Measurements from ENCODE around the gene PALD1.

PALD1 gene

GRCh38 chr10:70440296-70441160 is 38.0 kb upstream of the PALD1 start:
- TF ChIP-seq GABPA (IDR thresholded peaks at IDR 0.05; ENCODE audit: low read depth) (no peak), POLR2AphosphoS5 (IDR thresholded peaks at IDR 0.05; ENCODE audit: low read depth) (no peak), SPI1 (IDR thresholded peaks at IDR 0.05; ENCODE audit: borderline replicate concordance, low read depth) (no peak), REST (IDR thresholded peaks at IDR 0.05; ENCODE audit: insufficient replicate concordance, low read depth) (no peak)
- TF ChIP-seq, protein P1, sequence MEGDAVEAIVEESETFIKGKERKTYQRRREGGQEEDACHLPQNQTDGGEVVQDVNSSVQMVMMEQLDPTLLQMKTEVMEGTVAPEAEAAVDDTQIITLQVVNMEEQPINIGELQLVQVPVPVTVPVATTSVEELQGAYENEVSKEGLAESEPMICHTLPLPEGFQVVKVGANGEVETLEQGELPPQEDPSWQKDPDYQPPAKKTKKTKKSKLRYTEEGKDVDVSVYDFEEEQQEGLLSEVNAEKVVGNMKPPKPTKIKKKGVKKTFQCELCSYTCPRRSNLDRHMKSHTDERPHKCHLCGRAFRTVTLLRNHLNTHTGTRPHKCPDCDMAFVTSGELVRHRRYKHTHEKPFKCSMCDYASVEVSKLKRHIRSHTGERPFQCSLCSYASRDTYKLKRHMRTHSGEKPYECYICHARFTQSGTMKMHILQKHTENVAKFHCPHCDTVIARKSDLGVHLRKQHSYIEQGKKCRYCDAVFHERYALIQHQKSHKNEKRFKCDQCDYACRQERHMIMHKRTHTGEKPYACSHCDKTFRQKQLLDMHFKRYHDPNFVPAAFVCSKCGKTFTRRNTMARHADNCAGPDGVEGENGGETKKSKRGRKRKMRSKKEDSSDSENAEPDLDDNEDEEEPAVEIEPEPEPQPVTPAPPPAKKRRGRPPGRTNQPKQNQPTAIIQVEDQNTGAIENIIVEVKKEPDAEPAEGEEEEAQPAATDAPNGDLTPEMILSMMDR (IDR thresholded peaks at IDR 0.05; ENCODE audit: insufficient read depth, low read length) = no peak
- Histone ChIP-seq H3K4me3 (replicated peaks; ENCODE audit: insufficient read depth, low read length) (no peak overlapping the region), H3K27ac (replicated peaks) (no peak overlapping the region), H3K27me3 (ENCODE audit: insufficient read depth, poor library complexity, severe bottlenecking) (peaks cover 40% of the 10 kb centered on the region)
- no peak for DNase-seq (ENCODE audit: low read depth in 1 of 2, low spot score in 1 of 2)

- no peak for DNase-seq (ENCODE audit: low read depth in 1 of 2, low spot score in 1 of 2)
- H3K27ac ChIP-seq (replicated peaks) = no peak within 1 kb of the TSS
These were observed 37.2 kb upstream of the PALD1 start, which contains the start of gene NODAL for GRCh38 chr10:70441161-70441894. Gene NODAL (minus strand): TSS chr10:70441681. CDS start chr10:70441667, 14 bp downstream.

More at GRCh38 chr10:70441161-70441894, 37.2 kb upstream of the PALD1 start, which contains the start of gene NODAL:
- H3K4me3 ChIP-seq (replicated peaks; ENCODE audit: insufficient read depth, low read length) = no peak within 1 kb of the TSS
- TF ChIP-seq SPI1 (IDR thresholded peaks at IDR 0.05; ENCODE audit: borderline replicate concordance, low read depth) = no peak
- no peak for TF ChIP-seq GABPA (IDR thresholded peaks at IDR 0.05; ENCODE audit: low read depth)
- no peak for TF ChIP-seq POLR2AphosphoS5 (IDR thresholded peaks at IDR 0.05; ENCODE audit: low read depth)
- TF ChIP-seq REST (IDR thresholded peaks at IDR 0.05; ENCODE audit: insufficient replicate concordance, low read depth) = no peak
- TF ChIP-seq, protein P1 (IDR thresholded peaks at IDR 0.05; ENCODE audit: insufficient read depth, low read length) = no peak
- H3K27me3 ChIP-seq (ENCODE audit: insufficient read depth, poor library complexity, severe bottlenecking) = peaks cover 40% of the 10 kb centered on the region

All from HL-60 (cell line).